H1 (cell line): ENCODE data around the gene TOR1A. TPM values are rescaled to one million over a fixed set of nuclear protein-coding genes. Genes with fewer than 3 reads are reported as not detected.

Source experiments
- CTCF ChIA-PET: fragments of 300-600 bp; sonication (Branson Sonifier 250); formaldehyde crosslinking; loops from one replicate; lab custom pipeline; 2021; ENCODE audit not compliant: partially characterized antibody; lab: Charles Lee
- POLR2A ChIA-PET: fragments of 300-600 bp; sonication (Branson Sonifier 250); formaldehyde crosslinking; loops from one replicate; lab custom pipeline; 2021; ENCODE audit warnings: inconsistent platforms; ENCODE audit not compliant: partially characterized antibody; lab: Charles Lee
- DNase-seq, 2 experiments: peaks; one replicate each; pipeline versions ENCODE4 v3.0.0 to v3.0.0-alpha.2; 2010 to 2022; ENCODE audit warnings: low spot score in 2 of 2, low read depth in 1 of 2, mixed read lengths in 1 of 2
- FAIRE-seq: peaks from 2 replicates; lab custom pipeline; 2011; peaks lifted over from hg19 to GRCh38; lab: Jason Lieb, UNC
- H2AFZ ChIP-seq: 2 replicates; pipeline ENCODE4 v1.8.1; 2012; ENCODE audit warnings: low read length, inconsistent platforms
- H2AK5ac ChIP-seq: 2 replicates; pipeline ENCODE4 v1.6.1; 2013; ENCODE audit warnings: low read depth, low read length
- H2BK120ac ChIP-seq: replicated peaks from 2 replicates; pipeline ENCODE3; 2013; ENCODE audit warnings: low read depth, low read length, inconsistent platforms
- H2BK12ac ChIP-seq: 2 replicates; pipeline ENCODE4 v1.6.1; 2013; ENCODE audit warnings: low read depth, low read length
- H2BK15ac ChIP-seq: 2 replicates; pipeline ENCODE4 v1.6.1; 2013; ENCODE audit warnings: low read length
- H2BK20ac ChIP-seq: 2 replicates; pipeline ENCODE4 v1.6.1; 2013; ENCODE audit warnings: low read length
- H2BK5ac ChIP-seq: 2 replicates; pipeline ENCODE4 v1.6.1; 2013; ENCODE audit warnings: low read depth, low read length
- H3K14ac ChIP-seq: 2 replicates; pipeline ENCODE4 v1.6.1; 2013; ENCODE audit warnings: inconsistent platforms; ENCODE audit not compliant: insufficient read length
- H3K18ac ChIP-seq: 2 replicates; pipeline ENCODE4 v1.6.1; 2013; ENCODE audit warnings: low read length; ENCODE audit errors: extremely low read depth
- H3K23ac ChIP-seq: 2 replicates; pipeline ENCODE4 v1.6.1; 2013; ENCODE audit warnings: inconsistent platforms; ENCODE audit not compliant: insufficient read length
- H3K23me2 ChIP-seq: 2 replicates; pipeline ENCODE4 v1.6.1; 2013; ENCODE audit warnings: low read depth, low read length
- H3K27ac ChIP-seq: 2 replicates; pipeline ENCODE4 v1.6.1; 2011; ENCODE audit warnings: low read depth, low read length, inconsistent platforms
- H3K27me3 ChIP-seq, 4 experiments: replicated peaks in 1 of 4; 1 replicate in 1 of 4; 2 replicates in 3 of 4; pipeline versions ENCODE4 v1.6.1 to v1.8.1; 2011 to 2013; ENCODE audit warnings: low read length in 3 of 4, mild to moderate bottlenecking in 3 of 4, inconsistent platforms in 2 of 4, mixed read lengths in 2 of 4, moderate library complexity in 1 of 4; ENCODE audit not compliant: control insufficient read depth in 3 of 4, insufficient read depth in 3 of 4; ENCODE audit errors: extremely low read depth in 1 of 4
- H3K36me3 ChIP-seq, 4 experiments: 2 replicates each; pipeline versions ENCODE4 v1.6.1 to v1.8.1; 2011 to 2013; ENCODE audit warnings: mild to moderate bottlenecking in 4 of 4, low read length in 3 of 4, moderate library complexity in 2 of 4, control low read depth in 1 of 4, inconsistent platforms in 1 of 4; ENCODE audit not compliant: insufficient read depth in 4 of 4, control insufficient read depth in 2 of 4
- H3K4ac ChIP-seq: replicated peaks from 2 replicates; pipeline ENCODE3; 2013; ENCODE audit warnings: low read length, low read depth, mixed read lengths, inconsistent platforms; ENCODE audit not compliant: insufficient read length
- H3K4me1 ChIP-seq, 4 experiments: replicated peaks in 1 of 4; 1 replicate in 1 of 4; 2 replicates in 3 of 4; pipeline versions ENCODE4 v1.6.1 to v1.8.1; 2011 to 2013; ENCODE audit warnings: low read length in 3 of 4, inconsistent platforms in 2 of 4, mixed read lengths in 1 of 4; ENCODE audit not compliant: insufficient read depth in 4 of 4, control insufficient read depth in 3 of 4
- H3K4me2 ChIP-seq, 2 experiments: 2 replicates each; pipeline versions ENCODE4 v1.6.1 to v1.8.1; 2011 to 2013; ENCODE audit warnings: low read depth in 2 of 2, low read length in 2 of 2, control low read depth in 1 of 2, inconsistent platforms in 1 of 2, mild to moderate bottlenecking in 1 of 2; ENCODE audit not compliant: insufficient read depth in 1 of 2
- H3K4me3 ChIP-seq, 4 experiments: fragments of 200-600, 300-600 bp in 1 of 4; sonication (generic), shearing (Covaris generic), sonication (Bioruptor Twin) in 1 of 4; 2 replicates each; pipeline versions ENCODE4 v1.5.1 to v1.8.1; 2011 to 2016; ENCODE audit warnings: low read length in 4 of 4, low read depth in 3 of 4, control low read depth in 2 of 4, inconsistent platforms in 2 of 4, mild to moderate bottlenecking in 2 of 4, mixed read lengths in 1 of 4, moderate library complexity in 1 of 4; ENCODE audit not compliant: insufficient read depth in 2 of 4; ENCODE audit errors: extremely low read depth in 1 of 4
- H3K56ac ChIP-seq: replicated peaks from 2 replicates; pipeline ENCODE3; 2013; ENCODE audit warnings: low read depth, mild to moderate bottlenecking, mixed read lengths, low read length, inconsistent platforms; ENCODE audit not compliant: insufficient read length
- H3K79me1 ChIP-seq: 2 replicates; pipeline ENCODE4 v1.6.1; 2013; ENCODE audit warnings: low read depth, low read length, control low read depth
- H3K79me2 ChIP-seq, 2 experiments: 2 replicates each; pipeline versions ENCODE4 v1.6.1 to v1.8.1; 2012 to 2013; ENCODE audit warnings: low read length in 2 of 2, mild to moderate bottlenecking in 2 of 2, inconsistent platforms in 1 of 2; ENCODE audit not compliant: insufficient read depth in 2 of 2, control insufficient read depth in 1 of 2
- H3K9ac ChIP-seq, 4 experiments: replicated peaks in 1 of 4; 1 replicate in 1 of 4; 2 replicates in 3 of 4; pipeline versions ENCODE4 v1.6.1 to v1.8.1; 2011 to 2013; ENCODE audit warnings: low read depth in 3 of 4, low read length in 3 of 4, control low read depth in 2 of 4, mild to moderate bottlenecking in 2 of 4, moderate library complexity in 2 of 4, inconsistent platforms in 1 of 4; ENCODE audit errors: extremely low read depth in 1 of 4
- H3K9me3 ChIP-seq, 2 experiments: 2 replicates each; pipeline versions ENCODE4 v1.6.1 to v1.8.1; 2012 to 2013; ENCODE audit warnings: mild to moderate bottlenecking in 2 of 2, moderate library complexity in 2 of 2, control low read depth in 1 of 2, inconsistent platforms in 1 of 2, low read depth in 1 of 2, low read length in 1 of 2, mixed read lengths in 1 of 2; ENCODE audit not compliant: insufficient read depth in 2 of 2
- H4K20me1 ChIP-seq, 2 experiments: replicated peaks in 1 of 2; 2 replicates each; pipeline versions ENCODE3 to v1.8.1; 2011 to 2013; ENCODE audit warnings: inconsistent platforms in 2 of 2, low read length in 2 of 2, mild to moderate bottlenecking in 1 of 2; ENCODE audit not compliant: insufficient read depth in 2 of 2, control insufficient read depth in 1 of 2
- H4K5ac ChIP-seq: 2 replicates; pipeline ENCODE4 v1.6.1; 2013; ENCODE audit warnings: low read length, low read depth, mixed read lengths, inconsistent platforms; ENCODE audit not compliant: insufficient read length
- H4K8ac ChIP-seq: 2 replicates; pipeline ENCODE4 v1.8.0; 2013; ENCODE audit warnings: mild to moderate bottlenecking, moderate library complexity, low read length, inconsistent platforms; ENCODE audit not compliant: insufficient read depth; ENCODE audit errors: extremely low read depth
- H4K91ac ChIP-seq: replicated peaks from 2 replicates; pipeline ENCODE3; 2013; ENCODE audit warnings: low read length, mixed read lengths, inconsistent platforms; ENCODE audit not compliant: insufficient read length
- CTCF ChIP-seq, 3 experiments: IDR thresholded peaks; 1 replicate in 2 of 3; 2 replicates in 1 of 3; pipeline versions ENCODE4 v1.5.1 to v1.6.1; 2011; ENCODE audit warnings: low read length in 3 of 3, mild to moderate bottlenecking in 3 of 3, inconsistent platforms in 2 of 3, low read depth in 1 of 3, moderate library complexity in 1 of 3; ENCODE audit not compliant: insufficient read depth in 1 of 3; ENCODE audit errors: control extremely low read depth in 1 of 3
- JUN ChIP-seq: IDR thresholded peaks from 2 replicates; pipeline ENCODE4 v1.6.1; 2011; ENCODE audit warnings: low read depth, mild to moderate bottlenecking, improper control_type of control experiment, low read length
- RFX5 ChIP-seq: IDR thresholded peaks from 2 replicates; pipeline ENCODE4 v1.6.1; 2011; ENCODE audit warnings: low read depth, low read length, improper control_type of control experiment, borderline replicate concordance
- SAP30 ChIP-seq: fragments of 300-600 bp; sonication (generic); IDR thresholded peaks from 2 replicates; pipeline ENCODE4 v1.7.1; 2012; ENCODE audit warnings: low read length, moderate library complexity, mild to moderate bottlenecking, inconsistent platforms; ENCODE audit not compliant: insufficient read depth, insufficient replicate concordance
- TAF7 ChIP-seq: optimal IDR thresholded peaks from 2 replicates; pipeline ENCODE3; 2011; ENCODE audit warnings: low read depth, mild to moderate bottlenecking, inconsistent platforms, low read length, moderate library complexity, borderline replicate concordance
- WGBS, 2 experiments: shearing (Covaris generic) in 1 of 2; methylation state at CpG; one replicate each; pipeline versions ENCODE4 v1.1.6 to v1.1.7; 2013 to 2015; ENCODE audit warnings: low lambda C conversion rate in 2 of 2, mixed read lengths in 2 of 2, inconsistent platforms in 1 of 2, low coverage in 1 of 2, missing lambda C conversion rate in 1 of 2; ENCODE audit not compliant: insufficient replicate concordance in 2 of 2, insufficient coverage in 1 of 2, insufficient read length in 1 of 2; ENCODE audit errors: extremely low coverage in 1 of 2, missing lambda C conversion rate in 1 of 2; 5-methylcytosine and 5-hydroxymethylcytosine counted together
- polyA plus RNA-seq, 7 experiments: library from polyadenylated mRNA; depleted of rRNA in 3 of 7; stranded (reverse) in 5 of 7; unstranded in 2 of 7; fragments of >200 nt in 5 of 7; fragments of 200-250 nt in 2 of 7; gene quantifications; 1 replicate in 5 of 7; 2 replicates in 1 of 7; 4 replicates in 1 of 7; pipeline versions ENCODE4 v1.2.1 to v1.2.3, GENCODE V29; 2011 to 2013; ENCODE audit warnings: missing spikeins in 2 of 7, mixed read lengths in 2 of 7
- total RNA-seq: library from RNA; stranded (reverse); fragmentation: NEBNext Ultra II Directional; extraction: Animal tissue kit (Norgen Biotek cat#: 25700); gene quantifications from 2 replicates; pipeline ENCODE4 v1.2.1, GENCODE V29; 2021

TOR1A gene
- total and polyA plus RNA-seq, 2 of the 8 experiments (the other 6 are each of a cell fraction or from before 2014, with no cell fraction given) = 37.6 to 46.7 TPM

- Histone ChIP-seq H3K56ac (no peak overlapping the region), H2BK15ac (no peak overlapping the region), H2BK120ac (no peak overlapping the region), H2BK12ac (no peak overlapping the region), H3K79me2 (no peaks in the 10 kb centered on the region), H4K91ac (no peak overlapping the region), H3K4me2 (no peak overlapping the region), H3K9me3 (no peaks in the 10 kb centered on the region), H2BK20ac (no peak overlapping the region), H3K27me3 (no peaks in the 10 kb centered on the region), H4K8ac (no peak overlapping the region), H2AFZ (no peak overlapping the region), H3K36me3 (peaks cover 0 to 6% (median 0%) of the 10 kb centered on the region in 4 experiments; a peak in 3 of 8 replicates), H3K27ac (no peak overlapping the region), H3K14ac (no peak overlapping the region), H3K18ac (no peak overlapping the region), H3K79me1 (no peaks in the 10 kb centered on the region), H3K9ac (no peak overlapping the region), H3K23me2 (no peaks in the 10 kb centered on the region), H3K23ac (no peak overlapping the region), H4K5ac (no peak overlapping the region), H3K4me1 (no peaks in the 10 kb centered on the region), H2AK5ac (no peak overlapping the region), H3K4me3 (no peak overlapping the region), H3K4ac (no peak overlapping the region), H2BK5ac (no peak overlapping the region), H4K20me1 (peaks cover 3 to 4% of the 10 kb centered on the region in 2 experiments)
- DNase-seq (no peak), FAIRE-seq (no peak)
- WGBS, 2 experiments = 79% methylated on average over 11 of the region's 11 CpGs; no CpG with 5 or more reads in 1 of the 2 experiments
- TF ChIP-seq TAF7 = no peak
- no peak for TF ChIP-seq JUN
- no peak for TF ChIP-seq SAP30
- TF ChIP-seq RFX5 = no peak
- no peak for TF ChIP-seq CTCF (IDR thresholded peaks at IDR 0.05; ENCODE audit: control extremely low read depth in 1 of 3, insufficient read depth in 1 of 3, low read depth in 1 of 3, low read length in 3 of 3)
- POLR2A ChIA-PET = interaction anchor here (1.0 kb wide), 1 partner anchor 10 kb away, joined by 4 read pairs; no protein-coding TSS in a partner anchor
- CTCF ChIA-PET = interaction anchor here (1.0 to 1.3 kb wide), 2 partner anchors 20 to 498 kb away, joined by 3 to 5 read pairs; no protein-coding TSS in a partner anchor
These were observed 36.9 kb upstream of the TOR1A start for GRCh38 chr9:129860653-129861446.
